ENCODE results near the gene RAB3B. TPM values are rescaled to one million over a fixed set of nuclear protein-coding genes. Genes with fewer than 3 reads are reported as not detected.

The RAB3B gene, protein sequence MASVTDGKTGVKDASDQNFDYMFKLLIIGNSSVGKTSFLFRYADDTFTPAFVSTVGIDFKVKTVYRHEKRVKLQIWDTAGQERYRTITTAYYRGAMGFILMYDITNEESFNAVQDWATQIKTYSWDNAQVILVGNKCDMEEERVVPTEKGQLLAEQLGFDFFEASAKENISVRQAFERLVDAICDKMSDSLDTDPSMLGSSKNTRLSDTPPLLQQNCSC
- total RNA-seq (under 1 TPM in 2 of 9 donors, not detected in 7; 0.02 to 0.11 TPM), polyA plus RNA-seq (under 1 TPM in 1 of 2 donors, not detected in 1; 0.14 TPM)
- long read RNA-seq, donor 1, result 0 reads
- long read RNA-seq, donor 2, result 0 reads
- long read RNA-seq, donor 3, result 0 reads

DNA sequence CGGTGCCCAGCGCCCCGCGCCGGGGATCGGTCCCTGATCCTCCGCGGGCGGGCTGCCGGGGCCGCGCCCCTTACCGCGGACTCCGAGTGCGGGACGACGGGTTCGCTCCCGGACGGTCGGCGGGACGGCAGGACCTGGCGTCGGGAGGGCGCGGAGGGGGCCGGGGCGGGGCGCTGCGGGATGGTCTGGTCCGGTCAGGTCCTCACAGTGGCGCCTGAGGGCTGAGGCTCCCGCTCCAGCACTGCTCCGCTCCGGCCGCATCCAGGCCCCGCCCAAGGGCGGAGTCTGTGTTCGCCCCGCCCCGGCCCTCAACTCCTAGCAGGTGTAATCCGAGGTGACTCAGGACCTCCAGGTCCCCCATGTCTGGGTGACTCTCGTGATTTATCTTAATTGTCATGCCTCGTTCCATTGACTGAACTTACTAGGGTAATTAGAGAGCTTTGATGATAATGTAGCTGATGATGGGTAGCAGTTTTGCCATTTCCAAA, at the start of gene RAB3B:
TSS of gene RAB3B (minus strand) at position 223 of the 488 bp plus-strand sequence. CDS start 13,583 bp downstream, outside the sequence.
- DNase-seq, result peak in 4 of 5 donors; percentile 11 to 73 (median 25)
- Histone ChIP-seq H3K4me3 (peak within 1 kb of the TSS in 11 of 12 donors; percentile 19 to 56 (median 40)), H3K27me3 (peaks cover 16 to 60% (median 36%) of the 10 kb centered on the region in 9 donors), H3K4me1 (peaks cover 0 to 10% (median 0%) of the 10 kb centered on the region in 12 donors), H3K9me3 (no peaks in the 10 kb centered on the region), H3K36me3 (no peaks in the 10 kb centered on the region), H3K27ac (no peak within 1 kb of the TSS)
- ATAC-seq, result peak in 3 of 4 donors; percentile 60 to 85 (median 74)
- TF ChIP-seq, protein P1, sequence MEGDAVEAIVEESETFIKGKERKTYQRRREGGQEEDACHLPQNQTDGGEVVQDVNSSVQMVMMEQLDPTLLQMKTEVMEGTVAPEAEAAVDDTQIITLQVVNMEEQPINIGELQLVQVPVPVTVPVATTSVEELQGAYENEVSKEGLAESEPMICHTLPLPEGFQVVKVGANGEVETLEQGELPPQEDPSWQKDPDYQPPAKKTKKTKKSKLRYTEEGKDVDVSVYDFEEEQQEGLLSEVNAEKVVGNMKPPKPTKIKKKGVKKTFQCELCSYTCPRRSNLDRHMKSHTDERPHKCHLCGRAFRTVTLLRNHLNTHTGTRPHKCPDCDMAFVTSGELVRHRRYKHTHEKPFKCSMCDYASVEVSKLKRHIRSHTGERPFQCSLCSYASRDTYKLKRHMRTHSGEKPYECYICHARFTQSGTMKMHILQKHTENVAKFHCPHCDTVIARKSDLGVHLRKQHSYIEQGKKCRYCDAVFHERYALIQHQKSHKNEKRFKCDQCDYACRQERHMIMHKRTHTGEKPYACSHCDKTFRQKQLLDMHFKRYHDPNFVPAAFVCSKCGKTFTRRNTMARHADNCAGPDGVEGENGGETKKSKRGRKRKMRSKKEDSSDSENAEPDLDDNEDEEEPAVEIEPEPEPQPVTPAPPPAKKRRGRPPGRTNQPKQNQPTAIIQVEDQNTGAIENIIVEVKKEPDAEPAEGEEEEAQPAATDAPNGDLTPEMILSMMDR (IDR thresholded peaks at IDR 0.05), result no peak
- TF ChIP-seq POLR2A (IDR thresholded peaks at IDR 0.05), result no peak
- intact Hi-C loops (cut with DNase I), result loop anchor here in 1 of 10 donors (5.0 kb wide), 1 partner anchor 78 kb away; no protein-coding TSS in a partner anchor
- 0 to 1% (median 1%) methylated on average over 3 to 46 of the region's 46 CpGs for WGBS, 4 donors

DNA sequence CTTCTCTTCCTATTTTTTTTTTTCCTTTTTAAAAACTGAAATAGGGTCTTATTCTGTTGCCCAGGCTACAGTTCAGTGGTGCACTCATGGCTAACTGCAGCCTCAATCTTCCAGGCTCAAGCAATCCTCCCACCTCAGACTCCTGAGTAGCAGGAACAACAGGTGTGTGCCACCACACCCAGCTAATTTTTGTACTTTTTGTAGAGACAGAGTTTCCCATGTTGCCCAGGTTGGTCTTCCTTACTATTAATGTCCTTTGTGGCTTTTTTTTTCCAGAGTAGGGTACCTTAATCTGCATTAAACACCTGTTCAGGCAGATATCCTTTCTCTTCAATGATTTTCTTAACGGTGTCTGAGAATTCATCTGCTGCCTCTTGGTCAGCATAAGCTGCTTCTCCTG, 47.4 kb upstream of the RAB3B start:
- TF ChIP-seq, protein P1 (IDR thresholded peaks at IDR 0.05), result no peak
- no peak for TF ChIP-seq POLR2A (IDR thresholded peaks at IDR 0.05)
- H3K36me3 ChIP-seq, result peaks cover 0 to 60% (median 45%) of the 10 kb centered on the region in 9 donors
- H3K27me3 ChIP-seq, result no peaks in the 10 kb centered on the region
- H3K4me1 ChIP-seq, result peaks cover 0 to 9% (median 4%) of the 10 kb centered on the region in 12 donors
- intact Hi-C loops (cut with DNase I), result no loop called here
- no peaks in the 10 kb centered on the region for H3K9me3 ChIP-seq
- H3K4me3 ChIP-seq, result no peak overlapping the region
- DNase-seq, result no peak
- WGBS, 4 donors, result 89 to 93% (median 91%) methylated on average over 1 of the region's 1 CpG
- no peak overlapping the region for H3K27ac ChIP-seq
- ATAC-seq, result no peak

DNA sequence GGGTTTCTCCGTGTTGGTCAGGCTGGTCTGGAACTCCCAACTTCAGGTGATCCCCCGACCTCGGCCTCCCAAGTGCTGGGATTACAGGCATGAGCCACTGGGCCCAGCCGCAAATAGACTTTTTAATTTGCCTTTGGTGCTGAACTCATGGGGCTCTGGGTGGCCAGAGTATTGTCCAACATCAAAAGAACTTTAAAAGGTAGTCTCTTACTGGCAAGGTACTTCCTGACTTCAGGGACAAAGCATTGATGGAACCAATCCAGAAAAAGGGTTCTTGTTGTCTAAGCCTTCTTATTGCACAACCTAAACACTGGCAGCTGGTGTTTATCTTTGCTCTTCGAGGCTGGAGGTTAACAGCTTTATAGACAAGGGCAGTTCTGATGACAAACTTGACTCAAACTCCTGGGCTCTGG, 46.9 kb upstream of the RAB3B start:
- no peak for DNase-seq
- ATAC-seq, result no peak
- Histone ChIP-seq H3K27ac (no peak overlapping the region), H3K4me1 (peaks cover under 1 to 14% (median 9%) of the 10 kb centered on the region in 12 donors), H3K4me3 (no peak overlapping the region), H3K9me3 (no peaks in the 10 kb centered on the region), H3K36me3 (peaks cover 0 to 60% (median 45%) of the 10 kb centered on the region in 9 donors), H3K27me3 (no peaks in the 10 kb centered on the region)
- no peak for TF ChIP-seq POLR2A (IDR thresholded peaks at IDR 0.05)
- TF ChIP-seq, protein P1 (IDR thresholded peaks at IDR 0.05), result no peak
- intact Hi-C loops (cut with DNase I), result no loop called here
- 76 to 89% (median 83%) methylated on average over 5 of the region's 5 CpGs for WGBS, 4 donors

DNA sequence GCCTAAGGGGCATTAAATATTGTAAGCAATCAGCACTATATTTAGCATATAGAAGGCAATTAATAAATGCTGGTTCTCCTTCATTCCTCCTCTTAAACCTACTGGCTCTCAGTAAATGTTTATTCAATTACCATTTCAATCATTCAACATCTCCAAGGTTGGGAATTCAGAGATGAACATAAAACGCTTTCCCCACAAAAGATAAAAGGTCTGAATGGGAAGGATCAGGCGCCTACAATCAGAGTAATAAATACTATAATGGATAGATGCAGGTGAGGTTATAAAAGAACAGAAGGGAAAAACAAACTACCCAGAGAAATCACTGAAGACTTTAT, 43.5 kb upstream of the RAB3B start:
- peak overlapping the region in 11 of 12 donors; percentile 66 to 95 (median 80) for H3K4me3 ChIP-seq
- H3K9me3 ChIP-seq, result no peaks in the 10 kb centered on the region
- no peaks in the 10 kb centered on the region for H3K27me3 ChIP-seq
- peaks cover 4 to 38% (median 19%) of the 10 kb centered on the region in 12 donors for H3K4me1 ChIP-seq
- H3K27ac ChIP-seq, result peak overlapping the region in 11 of 12 donors; percentile 68 to 94 (median 84)
- intact Hi-C loops (cut with DNase I), result no loop called here
- no peak for DNase-seq
- no peak for ATAC-seq
- 96 to 97% (median 97%) methylated on average over 2 of the region's 2 CpGs for WGBS, 4 donors
- H3K36me3 ChIP-seq, result peaks cover 0 to 36% (median 16%) of the 10 kb centered on the region in 9 donors
- TF ChIP-seq, protein P1 (IDR thresholded peaks at IDR 0.05), result no peak
- TF ChIP-seq POLR2A (IDR thresholded peaks at IDR 0.05), result no peak

Data from heart left ventricle (tissue), 16 donors.